Stimulated activated CD8-positive, alpha-beta memory T cell treated with anti-CD3 and anti-CD28 coated beads, Interleukin-7, amount 100 ng/mL, for 4 hours (primary cell): ENCODE data around the gene CLDN24.
"Not testable (repeated sequence)": the region's sequence is repeated elsewhere in the genome, so short reads cannot be mapped to it uniquely, and the experiment has no call there.

Experiments
- DNase-seq, 2 donors: peaks; one replicate each; pipeline ENCODE4 v3.0.0-alpha.2; 2020; ENCODE audit warnings: low read depth in 2 of 2

CLDN24 gene

GRCh38 chr4:183347566-183347965 is 25.3 kb upstream of the CLDN24 start:
- DNase-seq: no peak

GRCh38 chr4:183347146-183347545 is 24.9 kb upstream of the CLDN24 start:
- DNase-seq: no peak

- DNase-seq: no peak
Observed at GRCh38 chr4:183345261-183345660, 23.0 kb upstream of the CLDN24 start.

GRCh38 chr4:183344523-183345255 is 22.5 kb upstream of the CLDN24 start:
- no peak for DNase-seq

DNA sequence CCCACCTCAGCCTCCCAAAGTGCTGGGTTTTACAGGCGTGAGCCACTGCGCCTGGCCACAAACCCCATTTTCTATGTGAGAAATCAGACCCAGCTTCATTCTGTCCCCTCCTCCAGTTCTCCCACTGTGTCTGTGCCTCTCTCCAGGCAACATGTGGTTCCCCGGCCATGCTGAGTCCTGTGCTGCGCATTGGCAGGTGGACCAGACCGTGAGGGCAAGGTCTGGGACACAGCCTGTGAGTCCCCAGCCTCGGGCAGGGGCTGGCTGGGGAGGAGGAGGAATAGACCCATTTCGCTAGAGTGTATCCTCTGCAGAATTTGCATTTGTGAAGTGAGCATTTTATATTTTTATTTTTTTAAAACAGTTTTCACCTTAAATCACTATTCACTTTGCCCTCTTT is 21.5 kb upstream of the CLDN24 start:
- DNase-seq: no peak

- no peak for DNase-seq
Observed at GRCh38 chr4:183342541-183343533, 20.6 kb upstream of the CLDN24 start.

- DNase-seq: no peak
Observed at GRCh38 chr4:183337833-183338232, 15.6 kb upstream of the CLDN24 start.

GRCh38 chr4:183337349-183337748 is 15.1 kb upstream of the CLDN24 start:
- no peak for DNase-seq

- no peak for DNase-seq
Observed at GRCh38 chr4:183335369-183335940, 13.2 kb upstream of the CLDN24 start.

- no peak for DNase-seq
Observed at GRCh38 chr4:183333983-183334382, 11.8 kb upstream of the CLDN24 start.

GRCh38 chr4:183333202-183333601 is 11.0 kb upstream of the CLDN24 start:
- DNase-seq: no peak

DNA sequence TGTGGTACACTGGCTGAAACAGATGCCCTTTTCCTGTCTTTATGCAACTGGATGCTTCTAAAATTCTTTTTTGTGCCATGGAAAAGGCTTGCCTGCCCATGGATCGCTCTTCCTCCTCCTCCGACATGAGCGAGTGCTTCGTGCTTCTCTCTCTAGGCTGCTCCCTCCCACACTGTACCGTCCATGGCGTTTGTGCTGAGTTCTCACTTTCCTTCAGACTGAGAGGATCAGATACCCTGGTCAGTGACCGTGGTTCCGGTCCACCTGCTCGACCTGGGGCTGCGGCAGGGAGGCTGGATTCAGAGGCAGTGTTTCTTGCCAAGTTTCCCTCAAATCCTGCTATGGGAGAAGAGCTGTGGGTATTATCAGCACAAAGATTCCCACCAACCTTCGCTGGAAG is 10.2 kb upstream of the CLDN24 start:
- no peak for DNase-seq

DNA sequence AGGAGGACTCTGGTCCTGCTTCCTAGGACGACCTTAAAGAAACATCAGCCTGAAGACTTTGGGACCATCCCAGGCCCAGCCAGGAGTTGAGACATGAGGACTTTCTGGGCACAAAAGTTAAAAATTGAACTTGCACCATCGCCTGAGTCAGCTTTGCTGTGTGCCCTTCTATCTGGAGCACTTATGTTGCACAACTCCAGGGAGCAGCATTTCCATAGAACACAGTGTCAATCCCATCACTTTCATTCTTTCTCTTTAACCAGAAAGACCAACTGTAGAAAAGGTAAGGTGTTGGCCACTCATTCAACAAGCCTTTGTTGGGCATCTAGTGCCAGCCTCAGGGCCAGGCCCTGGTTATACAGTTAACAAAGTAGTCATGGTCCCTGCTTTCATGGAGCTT is 8.6 kb upstream of the CLDN24 start:
- DNase-seq: no peak

DNA sequence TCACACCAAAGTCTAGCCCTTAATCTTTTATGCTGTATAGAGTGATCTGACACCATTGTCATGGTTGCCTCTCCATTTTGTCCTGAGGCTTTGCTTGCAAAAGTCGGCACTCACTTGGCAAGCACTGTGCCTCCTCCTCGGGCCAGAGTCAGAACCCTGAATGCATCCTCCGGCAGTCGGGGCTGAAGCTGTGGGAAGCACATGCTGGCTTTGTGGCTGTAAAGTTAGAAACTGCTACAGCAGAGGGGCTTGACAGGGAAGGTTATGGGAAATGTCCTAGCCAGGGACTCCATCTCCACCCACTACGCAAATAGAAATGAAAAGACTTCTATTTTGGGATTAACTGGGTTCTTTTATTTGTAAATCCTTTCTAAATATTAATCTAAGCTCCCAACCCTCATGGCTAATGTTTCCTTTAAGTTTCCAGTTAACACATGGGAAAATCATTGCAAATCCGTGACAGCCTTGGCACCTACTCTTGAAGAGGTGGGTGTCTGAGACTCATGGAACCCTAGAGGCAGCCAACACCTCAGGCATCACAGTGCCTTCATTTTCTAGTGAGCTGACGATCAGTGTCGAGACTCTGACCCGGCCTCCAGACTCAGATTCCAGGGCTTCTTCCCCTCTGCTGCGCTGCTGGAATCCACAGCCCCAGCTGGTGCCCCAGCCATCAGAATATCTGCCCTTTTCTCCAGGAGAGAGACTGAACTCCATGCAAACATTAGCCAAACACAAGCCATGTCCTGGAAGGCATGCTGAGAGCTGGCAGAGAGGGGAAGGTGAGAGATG is 7.9 kb upstream of the CLDN24 start:
- no peak for DNase-seq

GRCh38 chr4:183329244-183329643 is 7.0 kb upstream of the CLDN24 start:
- no peak for DNase-seq

DNA sequence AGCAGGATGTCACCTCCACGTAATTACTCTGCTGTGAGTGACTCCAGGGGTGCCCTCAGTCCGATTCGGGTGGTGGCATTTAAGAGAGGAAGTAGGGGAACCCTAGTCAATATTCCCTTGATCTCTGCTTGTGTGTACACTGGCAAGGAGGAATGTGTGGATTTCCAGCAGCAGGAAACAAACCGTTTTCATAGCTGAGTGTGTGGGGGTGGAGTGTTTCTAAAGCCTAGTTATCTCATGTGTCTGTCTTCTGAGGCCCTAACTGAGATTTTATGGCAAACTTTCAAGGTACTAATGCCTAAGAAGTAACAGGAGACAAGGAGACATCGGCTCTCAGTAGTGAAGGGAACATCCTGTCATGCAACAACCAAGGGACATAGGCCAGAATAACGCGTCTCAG is 6.6 kb upstream of the CLDN24 start:
- no peak for DNase-seq

GRCh38 chr4:183327827-183328226 is 5.6 kb upstream of the CLDN24 start:
- no peak for DNase-seq

- DNase-seq: no peak
Observed at GRCh38 chr4:183326853-183327252, 4.6 kb upstream of the CLDN24 start.

DNA sequence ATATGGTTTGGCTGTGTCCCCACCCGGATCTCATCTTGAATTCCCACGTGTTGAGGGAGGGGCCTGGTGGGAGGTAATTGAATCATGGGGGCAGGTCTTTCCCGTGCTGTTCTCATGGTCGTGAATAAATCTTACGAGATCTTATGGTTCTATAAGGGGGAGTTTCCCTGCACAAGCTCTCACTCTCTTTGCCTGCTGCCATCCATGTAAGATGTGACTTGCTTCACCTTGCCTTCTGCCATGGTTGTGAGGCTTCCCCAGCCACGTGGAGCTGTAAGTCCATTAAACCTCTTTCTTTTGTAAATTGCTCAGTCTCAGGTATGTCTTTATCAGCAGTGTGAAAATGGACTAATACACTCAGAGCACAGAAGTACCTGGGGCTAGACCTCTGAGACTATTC is 4.2 kb upstream of the CLDN24 start:
- DNase-seq: not testable (repeated sequence)

- DNase-seq: no peak
Observed at GRCh38 chr4:183324619-183325018, 2.4 kb upstream of the CLDN24 start.

DNA sequence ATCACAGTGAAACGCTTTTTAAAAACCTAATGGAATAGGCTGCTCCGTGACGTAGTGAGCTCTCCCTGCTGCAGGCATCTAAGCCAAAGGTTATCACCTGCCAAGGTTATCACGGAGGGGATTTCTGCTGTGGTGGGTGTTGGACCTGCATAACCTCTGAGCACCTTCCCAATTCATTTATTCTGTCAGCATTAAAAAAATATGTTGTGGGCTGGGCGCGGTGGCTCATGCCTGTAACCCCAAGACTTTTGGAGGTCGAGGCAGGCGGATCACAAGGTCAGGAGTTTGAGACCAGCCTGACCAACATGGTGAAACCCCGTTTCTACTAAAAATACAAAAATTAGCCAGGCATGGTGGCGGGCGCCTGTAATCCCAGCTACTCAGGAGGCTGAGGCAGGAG is 1.8 kb upstream of the CLDN24 start:
- DNase-seq: not testable (repeated sequence)

GRCh38 chr4:183323295-183323694 is 1.1 kb upstream of the CLDN24 start:
- DNase-seq: no peak
